Stimulated activated CD8-positive, alpha-beta memory T cell treated with anti-CD3 and anti-CD28 coated beads, Interleukin-12 subunit alpha, Interleukin-12 subunit beta, amount 100 ng/mL, for 24 hours (primary cell): ENCODE measurements around the gene DGAT2.
"Not testable (repeated sequence)": the region's sequence is repeated elsewhere in the genome, so short reads cannot be mapped to it uniquely, and the experiment has no call there.

Source experiments
- DNase-seq: peaks from one replicate; pipeline ENCODE4 v3.0.0-alpha.2; 2020; ENCODE audit errors: extremely low read depth

The DGAT2 gene

DNA sequence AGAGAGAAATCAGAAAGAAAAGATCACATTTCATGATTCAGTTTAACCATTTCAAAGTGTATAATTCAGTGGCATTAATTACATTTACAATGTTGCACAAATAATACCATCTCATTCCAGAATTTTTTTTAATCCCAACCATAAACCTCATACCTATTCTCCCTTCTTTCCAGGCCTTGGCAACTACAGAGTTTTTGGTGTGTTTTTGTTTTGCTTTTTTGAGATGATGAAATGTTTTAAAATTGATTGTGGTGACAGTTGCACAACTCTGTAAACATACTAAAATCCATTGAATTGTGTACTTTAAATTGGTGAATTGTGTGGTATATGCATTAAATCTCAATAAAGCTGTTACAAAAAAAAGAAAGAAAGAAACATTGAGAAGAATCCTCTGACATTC lies 13.6 kb upstream of the DGAT2 start:
- DNase-seq: not testable (repeated sequence)

DNA sequence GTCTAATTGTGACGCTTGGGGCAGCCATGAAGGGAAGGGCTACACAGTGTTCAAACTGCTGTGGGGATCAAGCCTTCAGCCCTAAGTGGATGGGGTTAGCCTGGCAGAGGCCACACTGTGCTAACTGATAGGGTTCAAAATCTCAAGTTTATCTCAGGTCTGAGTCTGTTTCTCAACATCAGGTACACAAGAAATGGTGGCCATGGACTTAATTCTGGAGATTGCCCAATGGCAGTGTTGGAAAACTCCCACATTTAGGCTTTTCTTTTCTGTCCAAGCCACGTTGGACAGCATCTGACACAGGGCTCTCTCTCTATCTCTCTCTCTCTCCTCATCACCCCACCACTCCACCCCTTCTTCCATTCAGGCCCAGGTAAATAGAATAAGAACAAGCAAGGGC lies 10.9 kb upstream of the DGAT2 start:
- DNase-seq: no peak

DNA sequence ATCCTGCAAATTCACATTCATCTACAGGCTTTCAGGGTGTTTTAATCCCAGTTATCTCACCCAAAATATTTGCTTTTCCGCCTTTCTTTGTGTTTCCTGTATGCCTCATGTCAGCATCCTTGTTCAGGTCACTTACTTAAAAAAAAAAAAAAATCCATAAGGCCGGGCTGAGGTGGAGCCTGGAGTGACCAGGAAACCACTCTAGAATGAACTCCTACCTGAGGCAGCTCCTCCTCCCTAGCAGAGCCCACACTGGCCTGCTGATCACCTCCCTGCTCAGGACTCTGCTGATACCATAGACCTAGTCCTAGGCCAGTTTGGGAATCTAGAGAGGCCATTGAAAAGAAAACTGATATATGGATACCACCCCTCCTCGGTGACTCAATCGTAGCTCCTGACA lies 8.7 kb upstream of the DGAT2 start:
- DNase-seq: no peak

DNA sequence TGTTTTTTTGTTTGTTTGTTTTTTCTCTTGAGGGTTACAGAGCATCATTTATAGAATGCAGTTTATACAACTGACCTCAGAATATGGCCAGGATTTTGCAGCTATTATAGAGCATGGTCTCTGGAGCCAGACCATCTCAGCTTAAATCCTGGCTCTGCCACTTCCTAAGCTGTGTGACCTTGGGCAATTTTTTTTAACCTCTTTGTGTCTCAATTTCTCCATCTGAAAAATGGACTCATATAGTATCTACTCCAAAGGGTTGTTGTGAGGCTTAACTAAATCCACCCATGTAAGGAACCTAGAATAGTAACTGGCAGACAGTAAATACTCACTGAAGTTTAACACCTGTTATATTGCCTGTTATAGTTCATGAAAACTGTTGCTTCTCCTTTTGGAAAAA lies 8.3 kb upstream of the DGAT2 start:
- DNase-seq: no peak

DNA sequence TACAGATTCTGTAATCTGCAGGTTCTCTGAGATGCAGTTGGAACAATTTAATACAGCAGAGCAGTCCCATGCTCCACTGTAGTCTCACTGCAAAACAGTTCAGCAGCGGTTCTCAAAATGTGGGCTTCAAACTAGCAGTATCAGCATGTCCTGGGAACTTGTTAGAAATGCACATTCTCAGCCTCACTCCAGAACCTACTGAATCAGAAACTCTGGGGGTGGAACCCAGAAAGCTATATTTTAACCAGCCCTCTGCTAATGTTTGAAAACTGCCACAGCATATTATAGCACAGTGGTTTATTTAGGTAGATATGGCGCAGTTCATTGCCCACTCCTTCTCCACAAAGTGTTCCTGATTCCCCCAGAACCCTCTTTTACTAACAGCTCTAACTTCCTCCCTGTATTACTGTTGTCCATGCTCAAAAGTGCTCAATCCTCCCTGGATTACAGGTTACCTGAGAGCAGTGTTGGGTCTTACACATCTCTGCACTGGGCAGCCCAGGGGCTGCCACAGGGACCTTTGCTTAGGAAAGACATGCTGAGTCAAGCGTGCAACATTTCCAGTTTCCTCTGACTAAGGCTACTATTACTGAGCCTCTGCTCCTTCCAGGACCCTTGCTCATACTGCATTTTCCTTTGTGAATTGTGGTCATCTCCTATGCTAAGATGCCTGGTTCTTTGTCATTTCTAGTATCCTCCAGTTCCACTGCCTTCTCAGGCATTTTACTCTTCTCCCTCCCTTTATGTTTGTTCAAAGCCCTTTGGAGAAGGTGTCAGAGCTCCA lies 7.7 kb upstream of the DGAT2 start:
- no peak for DNase-seq

DNA sequence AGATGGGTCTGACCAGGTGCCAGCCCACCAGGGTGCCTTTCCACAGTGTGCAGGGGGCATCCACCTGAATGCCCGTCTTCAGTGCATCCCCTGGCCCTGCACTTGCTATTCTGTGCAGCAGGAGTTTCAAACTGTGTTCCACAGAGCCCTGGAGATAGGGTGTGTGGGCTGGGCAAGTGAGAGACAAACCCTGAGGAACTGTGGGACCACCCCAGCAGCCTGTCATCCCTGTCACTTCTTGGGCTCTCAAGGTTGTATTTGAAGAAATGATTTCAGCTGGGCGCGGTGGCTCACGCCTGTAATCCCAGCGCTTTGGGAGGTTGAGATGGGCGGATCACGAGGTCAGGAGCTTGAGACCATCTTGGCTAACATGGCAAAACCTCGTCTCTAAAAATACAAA lies 6.4 kb upstream of the DGAT2 start:
- no peak for DNase-seq

DNA sequence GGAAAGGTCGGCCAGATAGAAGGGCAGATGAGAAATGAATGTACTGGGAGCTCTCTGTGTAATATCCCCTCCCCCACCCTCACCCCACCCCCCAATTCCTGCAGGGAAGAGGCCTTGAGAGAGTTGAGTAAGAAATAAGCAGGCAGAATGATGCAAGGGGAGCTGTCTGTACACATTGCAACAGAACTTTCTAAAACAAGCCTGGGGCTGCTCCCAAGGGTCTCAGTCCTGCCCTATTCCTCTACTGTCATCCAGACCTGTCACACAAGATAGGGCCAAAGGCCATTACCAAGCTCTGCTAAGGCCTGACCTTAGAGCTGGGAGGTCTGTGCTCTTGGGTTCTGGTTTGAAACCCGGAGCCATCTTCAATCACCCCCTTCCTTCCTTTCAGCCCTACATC lies 5.7 kb upstream of the DGAT2 start:
- no peak for DNase-seq

DNA sequence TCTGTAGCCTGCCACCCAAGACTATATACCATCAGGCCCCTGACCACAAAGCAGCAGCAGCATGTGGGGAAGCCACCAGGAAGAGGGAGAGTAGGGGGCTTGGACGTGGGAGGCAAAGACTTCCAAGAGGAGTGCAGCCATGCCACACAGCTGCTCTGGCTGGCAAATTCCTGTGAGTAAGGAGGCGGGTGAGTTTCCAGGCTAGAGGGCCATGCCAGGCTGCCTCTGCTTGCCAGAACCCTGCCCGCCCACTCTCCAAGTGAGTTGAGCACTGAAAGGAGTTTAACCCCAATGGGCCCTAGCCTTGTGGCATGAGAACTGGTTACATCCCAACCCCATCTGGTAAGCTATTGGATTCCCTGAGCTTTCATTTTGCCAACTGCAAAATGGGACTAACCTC lies 4.7 kb upstream of the DGAT2 start:
- no peak for DNase-seq

DNA sequence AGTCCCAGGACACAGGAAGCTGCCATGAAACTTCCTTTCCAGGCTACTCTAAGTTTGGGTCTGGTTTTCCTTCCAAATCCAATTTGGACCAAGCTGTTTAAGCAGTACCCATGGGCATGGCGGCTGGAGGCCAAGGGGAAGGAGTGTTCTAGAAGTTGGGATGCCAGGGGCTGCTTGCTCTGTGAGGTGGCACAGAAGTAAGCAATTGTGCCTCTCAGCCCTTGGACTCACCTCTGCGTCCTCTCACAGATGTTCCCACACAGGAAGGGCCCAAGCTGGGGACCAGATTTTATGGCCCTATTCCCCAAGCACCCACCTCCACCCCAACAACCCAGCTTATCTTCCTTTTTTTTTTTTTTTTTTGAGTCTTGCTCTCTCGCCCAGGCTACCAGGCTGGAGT lies 3.5 kb upstream of the DGAT2 start:
- DNase-seq: no peak

DNA sequence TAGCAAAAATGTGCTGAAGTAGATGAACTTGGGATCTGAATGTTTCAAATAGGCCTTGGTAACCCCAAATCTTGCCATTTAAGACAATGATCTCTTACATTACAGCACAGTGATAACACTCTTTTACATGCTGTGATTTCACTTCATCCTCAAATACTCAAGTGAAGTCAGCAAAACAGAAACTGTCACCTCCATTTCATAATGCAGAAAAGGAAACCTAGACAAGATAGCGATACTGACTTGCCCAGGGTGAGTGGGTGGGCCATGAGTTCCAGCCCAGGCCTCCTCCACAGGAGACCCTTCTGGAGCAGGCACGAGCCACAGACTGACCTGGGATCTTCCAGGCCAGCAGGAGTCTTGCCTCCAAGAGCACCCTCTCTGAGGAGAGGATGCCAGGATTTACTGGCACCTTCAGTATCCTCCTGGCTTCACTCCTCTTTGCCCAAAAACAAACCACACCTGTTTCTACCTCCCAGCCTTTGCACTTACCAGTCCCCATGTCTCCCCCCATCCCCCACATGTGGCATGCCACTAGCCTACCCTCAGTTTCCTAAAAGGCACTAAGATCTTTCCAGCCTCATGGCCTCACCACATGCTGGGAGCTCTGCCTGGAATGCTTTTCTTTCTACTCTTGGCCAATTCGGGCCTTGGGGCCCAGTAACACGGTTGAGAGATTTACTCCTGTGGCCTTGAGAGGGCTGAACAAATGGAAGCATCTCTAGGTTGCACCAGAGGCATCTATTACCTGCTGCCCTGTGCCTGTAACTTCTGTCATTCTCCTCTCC lies 1.9 kb upstream of the DGAT2 start:
- no peak for DNase-seq

DNA sequence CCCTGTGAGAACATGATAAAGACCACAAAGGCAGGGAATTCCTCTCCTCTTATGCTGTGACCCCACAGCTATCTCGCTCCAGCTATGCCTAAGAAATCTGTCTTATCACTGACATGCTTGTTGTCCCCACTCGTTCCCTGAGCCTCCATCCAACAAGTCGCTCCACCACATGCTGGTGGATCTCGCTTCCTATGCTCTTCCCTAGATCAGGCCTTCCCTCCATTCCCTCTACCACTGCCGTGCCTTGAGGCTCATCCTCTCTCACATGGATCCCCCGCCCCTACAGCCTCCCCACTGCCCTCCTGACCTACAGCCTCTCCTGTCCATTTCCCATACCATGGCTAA lies 1.4 kb upstream of the DGAT2 start:
- no peak for DNase-seq

DNA sequence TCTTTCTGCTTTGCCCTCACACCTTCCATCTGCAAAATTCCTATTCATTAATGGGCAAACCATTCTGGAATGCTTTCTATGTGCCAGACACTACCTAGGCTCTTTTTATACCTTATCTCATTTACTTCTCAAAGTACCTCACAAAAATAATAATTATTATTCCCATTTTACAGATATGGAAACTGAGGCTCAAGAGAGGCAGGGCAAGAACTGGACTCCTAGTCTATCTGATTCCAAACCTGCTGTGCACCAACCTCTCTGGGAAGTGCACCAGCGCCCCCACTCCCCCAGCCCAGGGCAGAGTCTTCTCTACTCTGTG lies 826 bp upstream of the DGAT2 start:
- DNase-seq: no peak

DNA sequence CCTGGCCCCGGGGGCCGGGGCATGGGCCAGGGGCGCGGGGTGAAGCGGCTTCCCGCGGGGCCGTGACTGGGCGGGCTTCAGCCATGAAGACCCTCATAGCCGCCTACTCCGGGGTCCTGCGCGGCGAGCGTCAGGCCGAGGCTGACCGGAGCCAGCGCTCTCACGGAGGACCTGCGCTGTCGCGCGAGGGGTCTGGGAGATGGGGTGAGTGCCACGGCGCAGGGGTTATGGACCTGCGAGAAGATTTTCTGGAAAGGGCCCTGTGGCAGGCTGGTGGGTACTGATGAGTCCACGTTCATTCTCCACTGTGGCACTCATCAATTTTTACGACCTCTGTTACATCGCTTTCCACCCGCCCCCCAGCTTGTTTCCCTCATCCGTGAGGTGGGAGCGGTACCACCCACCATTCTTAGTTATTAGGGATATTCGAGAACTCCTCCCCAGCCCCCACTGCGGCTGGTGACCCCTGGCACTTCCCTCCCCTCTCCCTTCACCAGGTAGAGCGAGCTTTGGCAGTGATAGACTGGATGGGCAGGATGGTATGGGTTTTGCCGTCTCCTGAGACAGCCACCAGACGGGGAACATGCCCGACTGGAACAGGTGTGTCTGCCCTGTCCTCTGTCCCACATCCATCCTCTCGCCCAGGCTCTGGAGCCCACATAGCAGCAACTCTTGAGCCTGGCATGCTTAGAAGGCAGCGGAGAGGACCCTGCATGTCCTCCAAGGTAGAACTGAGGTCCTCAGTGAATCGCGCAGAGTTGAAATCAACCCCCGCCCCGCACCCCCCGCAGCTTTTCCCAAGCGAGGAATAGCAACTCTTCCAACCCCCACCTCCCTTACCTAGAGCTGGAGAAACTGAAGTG lies 562 bp downstream of the DGAT2 start:
- DNase-seq: no peak

DNA sequence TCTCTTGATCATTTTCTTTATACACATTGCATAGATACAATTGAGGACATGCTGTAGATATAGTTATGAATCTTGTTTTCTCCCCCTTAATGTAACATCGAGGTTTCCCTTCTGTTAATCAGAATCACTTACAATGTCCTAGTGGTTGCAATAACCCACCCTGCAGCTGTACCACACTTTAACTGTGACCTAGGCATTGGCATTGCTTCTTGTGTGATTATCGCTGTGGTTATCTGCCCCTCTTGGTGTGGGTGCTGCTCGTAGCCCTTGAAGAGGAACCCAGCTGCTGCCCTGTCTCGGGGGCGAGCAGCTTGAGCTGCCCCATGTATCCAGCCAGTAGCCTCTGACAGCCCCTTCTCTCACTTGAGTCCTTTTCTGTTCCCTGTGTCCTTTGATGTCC lies 1.5 kb downstream of the DGAT2 start:
- DNase-seq: no peak

DNA sequence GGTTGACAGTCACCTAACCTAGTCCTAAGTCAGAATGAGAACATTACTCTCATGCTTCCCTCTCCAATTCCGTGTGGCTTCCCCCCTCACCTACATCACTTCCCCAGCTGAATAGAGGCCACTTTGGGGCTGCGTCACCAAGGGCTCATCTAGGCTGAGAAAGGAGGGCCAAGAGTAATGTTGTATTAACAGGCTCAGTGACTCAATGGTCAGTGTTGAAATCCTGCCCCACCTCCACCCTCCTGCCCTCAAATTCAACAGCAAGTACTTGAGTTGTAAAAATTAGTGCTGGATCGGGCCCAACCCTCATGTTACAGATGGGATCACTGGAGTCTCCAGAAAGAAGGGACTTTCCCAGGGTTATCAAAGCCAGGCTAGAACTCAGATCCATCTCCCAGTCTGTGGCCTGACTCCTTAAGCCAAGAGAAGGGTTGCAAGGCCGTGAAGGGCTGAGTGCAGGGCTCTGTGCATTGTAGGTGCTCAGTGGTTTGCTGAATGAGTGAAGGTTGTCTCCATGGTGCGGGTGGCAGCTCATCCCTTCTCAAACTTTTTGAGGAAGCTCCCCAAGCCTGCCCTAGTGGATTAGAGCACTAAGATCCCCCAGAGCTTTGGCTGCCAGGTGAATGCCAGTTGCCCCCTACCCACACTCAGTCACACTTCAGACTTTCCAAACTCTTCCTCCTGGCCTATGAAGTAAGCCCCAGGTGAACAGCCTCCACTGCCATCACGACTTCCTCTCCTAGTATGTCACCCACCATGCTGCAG lies 3.2 kb downstream of the DGAT2 start:
- DNase-seq: no peak

DNA sequence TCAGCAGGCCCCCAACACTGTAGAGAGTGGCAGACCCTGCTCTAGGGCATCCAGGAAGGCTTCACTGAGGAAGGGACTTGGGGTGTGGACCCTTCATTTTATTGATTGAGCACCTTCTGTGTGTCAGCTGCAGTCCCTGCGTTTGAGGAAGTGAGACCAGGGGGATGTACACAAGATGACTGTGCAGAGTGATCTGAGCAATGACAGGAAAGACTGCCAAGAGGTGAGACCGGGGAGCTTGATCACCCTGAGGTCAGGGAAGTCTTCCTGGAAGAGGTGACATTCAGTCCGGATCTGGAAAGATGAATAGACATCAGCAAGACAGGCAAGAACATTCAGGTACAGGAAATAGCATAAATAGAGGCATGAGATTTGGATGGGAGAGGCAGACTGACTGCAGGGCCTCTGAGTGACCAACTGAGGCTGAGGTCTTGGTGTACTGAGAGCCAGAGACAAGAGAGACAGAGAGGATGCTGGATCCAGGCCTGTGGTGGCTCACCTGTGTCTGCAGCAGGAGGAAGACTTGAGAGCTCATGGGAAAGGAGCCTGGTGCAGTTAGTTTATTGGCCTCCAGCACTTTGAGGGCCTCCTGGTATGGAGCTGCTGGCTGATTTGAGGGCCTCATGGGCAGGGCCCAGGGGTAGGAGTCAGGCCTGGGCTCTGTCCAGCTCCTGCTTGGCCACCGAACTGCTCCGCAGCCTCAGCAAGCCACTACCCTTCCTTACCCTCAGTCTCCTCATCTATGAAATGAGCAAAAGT lies 5.2 kb downstream of the DGAT2 start:
- DNase-seq: no peak

DNA sequence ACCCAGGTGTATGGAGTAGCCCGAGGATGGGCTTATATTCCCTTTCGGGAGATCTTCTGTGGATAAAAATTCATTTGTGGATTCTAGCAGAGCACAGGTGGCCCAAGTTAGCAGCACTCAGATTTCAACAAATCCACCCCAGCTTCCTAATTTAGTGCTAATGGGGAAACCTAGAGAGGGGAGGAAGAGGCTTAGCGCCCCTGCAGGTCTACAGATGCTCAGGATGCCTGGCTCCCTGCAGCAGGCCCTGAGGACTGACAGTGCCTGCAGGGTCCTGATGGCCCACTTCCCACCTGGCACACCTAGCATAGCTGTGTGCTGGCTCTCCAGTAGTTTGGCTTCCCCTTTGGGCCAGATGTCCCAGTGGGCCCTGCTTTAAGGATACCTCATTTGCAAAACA lies 6.5 kb downstream of the DGAT2 start:
- no peak for DNase-seq

DNA sequence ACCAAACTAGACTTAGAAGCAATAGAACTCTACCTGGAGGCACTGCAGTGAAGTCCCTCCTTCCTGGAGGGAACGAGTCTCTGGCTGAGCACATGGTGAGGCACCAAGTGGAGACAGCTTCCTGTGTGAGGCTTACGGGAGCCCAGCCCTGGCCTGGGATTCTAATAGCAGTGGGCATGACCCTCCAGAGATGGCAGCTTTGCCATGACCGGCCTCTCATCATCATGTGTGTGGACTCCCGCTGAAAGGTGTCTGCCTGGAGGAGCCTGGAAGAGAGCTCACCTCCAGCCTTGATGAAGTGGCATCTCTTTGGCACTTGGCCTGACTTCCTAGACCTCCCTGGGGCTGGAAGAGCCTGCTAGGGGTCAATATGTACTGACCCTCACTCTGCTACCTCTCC lies 8.0 kb downstream of the DGAT2 start:
- DNase-seq: no peak

DNA sequence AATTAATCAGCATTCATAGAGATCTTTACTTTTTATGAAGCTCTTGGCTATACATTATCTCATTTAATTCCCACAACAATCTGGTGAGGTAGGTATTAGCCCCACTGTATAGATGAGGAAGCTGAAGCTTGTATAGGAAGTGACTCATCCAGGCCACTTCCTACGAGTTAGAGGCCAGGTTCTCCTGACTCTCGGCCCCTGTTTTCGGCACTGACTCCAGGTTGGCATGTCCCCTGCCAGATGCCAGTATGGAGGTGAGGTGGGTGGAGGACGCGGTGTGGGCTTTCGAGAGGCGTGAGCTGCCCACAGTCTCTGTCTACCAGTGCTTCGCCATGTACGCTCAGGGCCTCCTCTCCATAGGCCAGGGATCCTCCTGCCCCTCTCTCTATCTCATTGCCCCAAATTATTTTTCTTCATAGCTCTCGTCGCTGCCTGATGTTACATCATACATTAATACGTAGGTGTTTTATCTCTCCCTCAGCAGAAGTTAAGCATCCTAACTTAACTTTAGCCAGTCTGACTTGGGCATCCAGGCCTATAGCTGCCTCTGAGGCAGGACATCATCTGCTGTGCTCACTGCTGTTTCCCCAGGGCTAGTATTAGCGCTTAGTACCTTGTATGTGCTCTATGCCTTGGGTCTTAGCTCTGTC lies 9.0 kb downstream of the DGAT2 start:
- DNase-seq: no peak

DNA sequence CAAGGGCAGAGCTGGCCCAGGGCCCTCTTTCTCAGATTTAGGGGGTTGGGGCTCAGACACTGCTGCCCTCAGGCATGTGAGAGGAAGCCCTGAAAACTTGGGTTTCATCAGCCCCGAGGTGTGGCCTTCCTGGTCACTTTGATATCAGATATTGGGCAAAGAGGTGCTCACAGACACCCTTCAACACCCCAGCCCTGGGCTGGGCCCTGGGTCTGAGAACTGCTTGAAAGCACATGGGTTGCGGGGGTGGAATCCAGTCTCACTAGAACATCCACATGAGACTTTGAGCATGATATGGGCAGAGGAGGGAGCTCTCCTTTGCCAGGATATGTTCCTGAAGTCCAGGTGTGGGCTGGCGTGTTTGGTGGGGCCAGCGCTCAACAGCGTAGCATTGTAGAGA lies 10.4 kb downstream of the DGAT2 start:
- no peak for DNase-seq

DNA sequence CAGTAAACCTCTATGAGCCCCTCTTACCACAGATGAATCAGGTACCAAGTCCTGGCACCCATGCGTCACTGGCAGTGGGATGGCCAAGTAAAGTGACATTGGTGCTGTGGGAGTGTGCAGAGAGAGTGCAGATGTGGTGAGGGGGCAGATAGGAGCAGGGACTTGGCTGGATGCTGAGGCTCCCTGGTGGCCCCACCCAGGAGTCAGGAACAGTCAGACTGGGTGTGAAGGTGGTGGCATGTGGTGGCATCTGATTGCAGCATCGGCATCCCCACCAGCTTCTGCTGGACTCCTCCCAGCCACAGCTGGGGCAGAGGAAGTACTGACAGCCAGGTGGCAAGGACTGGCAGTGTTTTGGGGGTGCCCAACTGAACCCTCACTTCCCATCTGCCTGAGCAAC lies 11.4 kb downstream of the DGAT2 start:
- no peak for DNase-seq
